IMR-90 (cell line): ENCODE results near the gene DSCAM.

Experiments
- CEBPB ChIP-seq: IDR thresholded peaks from 2 replicates; pipeline ENCODE4 v1.6.1; 2012; ENCODE audit warnings: low read depth, low read length, improper control_type of control experiment
- FOS ChIP-seq: fragments of 150-350 bp; IDR thresholded peaks from 2 replicates; pipeline ENCODE4 v1.6.1; 2016; ENCODE audit warnings: low read depth, low read length
- MAFK ChIP-seq: IDR thresholded peaks from 2 replicates; pipeline ENCODE4 v1.6.1; 2012; ENCODE audit warnings: low read depth, low read length, improper control_type of control experiment
- POLR2A ChIP-seq: IDR thresholded peaks from 2 replicates; pipeline ENCODE4 v1.6.1; 2012; ENCODE audit warnings: mild to moderate bottlenecking, low read depth, low read length
- RCOR1 ChIP-seq: IDR thresholded peaks from 2 replicates; pipeline ENCODE4 v1.6.1; 2012; ENCODE audit warnings: mild to moderate bottlenecking, low read length, improper control_type of control experiment; ENCODE audit not compliant: insufficient replicate concordance
- SMC3 ChIP-seq: fragments of 150-350 bp; IDR thresholded peaks from 2 replicates; pipeline ENCODE4 v1.6.1; 2016; ENCODE audit warnings: low read depth, mild to moderate bottlenecking, antibody characterized with exemption, low read length, moderate library complexity
- TF ChIP-seq, protein P1 (sequence below): conservative IDR thresholded peaks from 2 replicates; pipeline ENCODE4 v1.5.1; 2012; ENCODE audit warnings: mild to moderate bottlenecking, low read depth, low read length, improper control_type of control experiment
- TF ChIP-seq, protein P2 (sequence below): fragments of 150-350 bp; IDR thresholded peaks from 2 replicates; pipeline ENCODE4 v1.6.1; 2017; ENCODE audit warnings: mild to moderate bottlenecking, antibody characterized with exemption, low read length, low read depth

DNA sequence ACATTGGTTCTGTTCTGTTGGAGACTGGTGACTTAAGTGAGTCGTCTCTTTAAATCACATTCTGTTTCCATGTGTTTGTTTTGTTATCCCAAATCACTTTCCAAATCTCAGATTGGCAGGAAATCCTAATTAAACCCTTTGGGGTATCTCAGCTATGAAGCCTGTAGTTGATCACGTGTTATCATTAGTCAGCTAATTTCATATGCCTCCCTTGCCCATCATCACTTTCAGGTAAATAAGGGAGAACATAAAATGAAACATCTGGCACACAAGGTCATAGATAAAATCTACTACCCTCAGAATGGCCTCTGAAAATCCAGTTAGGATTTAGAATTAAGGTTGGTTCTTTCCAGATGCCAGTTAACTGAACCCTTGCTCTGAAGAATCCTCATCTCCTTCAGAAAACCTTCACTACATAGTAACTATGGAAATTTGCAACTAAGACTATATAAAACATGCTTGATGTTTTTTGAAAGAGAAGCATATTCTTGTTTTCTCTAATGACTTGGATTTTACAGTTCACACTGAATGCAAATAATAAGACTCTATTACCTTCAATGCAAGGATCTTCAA is 401.5 kb downstream of the DSCAM start:
- no peak for TF ChIP-seq CEBPB
- no peak for TF ChIP-seq RCOR1
- no peak for TF ChIP-seq FOS
- no peak for TF ChIP-seq SMC3
- TF ChIP-seq, protein P1, sequence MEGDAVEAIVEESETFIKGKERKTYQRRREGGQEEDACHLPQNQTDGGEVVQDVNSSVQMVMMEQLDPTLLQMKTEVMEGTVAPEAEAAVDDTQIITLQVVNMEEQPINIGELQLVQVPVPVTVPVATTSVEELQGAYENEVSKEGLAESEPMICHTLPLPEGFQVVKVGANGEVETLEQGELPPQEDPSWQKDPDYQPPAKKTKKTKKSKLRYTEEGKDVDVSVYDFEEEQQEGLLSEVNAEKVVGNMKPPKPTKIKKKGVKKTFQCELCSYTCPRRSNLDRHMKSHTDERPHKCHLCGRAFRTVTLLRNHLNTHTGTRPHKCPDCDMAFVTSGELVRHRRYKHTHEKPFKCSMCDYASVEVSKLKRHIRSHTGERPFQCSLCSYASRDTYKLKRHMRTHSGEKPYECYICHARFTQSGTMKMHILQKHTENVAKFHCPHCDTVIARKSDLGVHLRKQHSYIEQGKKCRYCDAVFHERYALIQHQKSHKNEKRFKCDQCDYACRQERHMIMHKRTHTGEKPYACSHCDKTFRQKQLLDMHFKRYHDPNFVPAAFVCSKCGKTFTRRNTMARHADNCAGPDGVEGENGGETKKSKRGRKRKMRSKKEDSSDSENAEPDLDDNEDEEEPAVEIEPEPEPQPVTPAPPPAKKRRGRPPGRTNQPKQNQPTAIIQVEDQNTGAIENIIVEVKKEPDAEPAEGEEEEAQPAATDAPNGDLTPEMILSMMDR: no peak
- TF ChIP-seq POLR2A: no peak
- 0 out of 2 replicates have a peak, but pooled peaks have one; percentile 2 for TF ChIP-seq MAFK
- TF ChIP-seq, protein P2, sequence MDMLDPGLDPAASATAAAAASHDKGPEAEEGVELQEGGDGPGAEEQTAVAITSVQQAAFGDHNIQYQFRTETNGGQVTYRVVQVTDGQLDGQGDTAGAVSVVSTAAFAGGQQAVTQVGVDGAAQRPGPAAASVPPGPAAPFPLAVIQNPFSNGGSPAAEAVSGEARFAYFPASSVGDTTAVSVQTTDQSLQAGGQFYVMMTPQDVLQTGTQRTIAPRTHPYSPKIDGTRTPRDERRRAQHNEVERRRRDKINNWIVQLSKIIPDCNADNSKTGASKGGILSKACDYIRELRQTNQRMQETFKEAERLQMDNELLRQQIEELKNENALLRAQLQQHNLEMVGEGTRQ: no peak
